Measurements from ENCODE around the gene C19orf47.
A peak's percentile ranks its signal among the peaks of the same experiment; 100 is the strongest.

C19orf47 gene

GRCh38 chr19:40360020-40360707 lies 12.0 kb upstream of the C19orf47 start:
- no peak for DNase-seq (ENCODE audit: low read depth)
- no peak overlapping the region for H3K4me3 ChIP-seq (ENCODE audit: low read length)
- TF ChIP-seq CTCF (conservative IDR thresholded peaks at IDR 0.05; ENCODE audit: low read length): no peak

GRCh38 chr19:40358773-40359172 lies 10.6 kb upstream of the C19orf47 start:
- TF ChIP-seq CTCF (conservative IDR thresholded peaks at IDR 0.05; ENCODE audit: low read length): no peak
- H3K4me3 ChIP-seq (ENCODE audit: low read length): no peak overlapping the region

GRCh38 chr19:40357640-40358039 lies 9.4 kb upstream of the C19orf47 start:
- H3K4me3 ChIP-seq (ENCODE audit: low read length): no peak overlapping the region
- TF ChIP-seq CTCF (conservative IDR thresholded peaks at IDR 0.05; ENCODE audit: low read length): no peak
- DNase-seq (ENCODE audit: low read depth): no peak

More at GRCh38 chr19:40358773-40359172, 10.6 kb upstream of the C19orf47 start:
- DNase-seq (ENCODE audit: low read depth): no peak

- H3K4me3 ChIP-seq (ENCODE audit: low read length): no peak overlapping the region
- TF ChIP-seq CTCF (conservative IDR thresholded peaks at IDR 0.05; ENCODE audit: low read length): no peak
- DNase-seq (ENCODE audit: low read depth): peak; percentile 28
Measured at GRCh38 chr19:40356681-40357595, 8.7 kb upstream of the C19orf47 start.

GRCh38 chr19:40355975-40356680 lies 7.9 kb upstream of the C19orf47 start:
- no peak for TF ChIP-seq CTCF (conservative IDR thresholded peaks at IDR 0.05; ENCODE audit: low read length)
- no peak overlapping the region for H3K4me3 ChIP-seq (ENCODE audit: low read length)
- no peak for DNase-seq (ENCODE audit: low read depth)

- H3K4me3 ChIP-seq (ENCODE audit: low read length): peak overlapping the region; percentile 65
- DNase-seq (ENCODE audit: low read depth): peak; percentile 63
- no peak for TF ChIP-seq CTCF (conservative IDR thresholded peaks at IDR 0.05; ENCODE audit: low read length)
Measured at GRCh38 chr19:40348961-40349507, 837 bp upstream of the C19orf47 start.
